AG04450 (cell line): ENCODE results near the gene GNG11. TPM values are rescaled to one million over a fixed set of nuclear protein-coding genes. Genes with fewer than 3 reads are reported as not detected.

Source experiments
- CTCF ChIA-PET: fragments of 300-600, 350-600 bp; formaldehyde crosslinking; extraction: SDS; loops from one replicate; lab custom pipeline; 2022; ENCODE audit warnings: antibody characterized with exemption, inconsistent platforms; lab: Charles Lee
- POLR2A ChIA-PET: fragments of 350-600 bp; formaldehyde crosslinking; extraction: SDS; loops from one replicate; lab custom pipeline; 2021; ENCODE audit warnings: antibody characterized with exemption, inconsistent platforms; lab: Yijun Ruan, JAX
- DNase-seq: peaks from one replicate; pipeline ENCODE4 v3.0.0-alpha.2; 2011; ENCODE audit warnings: low read depth, low spot score
- H3K27ac ChIP-seq: one replicate; pipeline ENCODE4 v1.5.1; 2012; ENCODE audit warnings: low read depth, low read length, control low read depth
- H3K27me3 ChIP-seq: one replicate; pipeline ENCODE4 v1.6.0; 2012; ENCODE audit warnings: low read length; ENCODE audit not compliant: control insufficient read depth, insufficient read depth
- H3K4me3 ChIP-seq: 2 replicates; pipeline ENCODE4 v1.5.1; 2011; ENCODE audit warnings: mild to moderate bottlenecking, low read depth, low read length, control low read depth
- H3K9me3 ChIP-seq: 2 replicates; pipeline ENCODE4 v1.5.1; 2012; ENCODE audit warnings: low read length; ENCODE audit not compliant: control insufficient read depth, insufficient read depth
- CTCF ChIP-seq: IDR thresholded peaks from 2 replicates; pipeline ENCODE4 v1.5.1; 2011; ENCODE audit warnings: low read depth, low read length, control low read depth, inconsistent platforms
- polyA plus RNA-seq: library from polyadenylated mRNA; depleted of rRNA; stranded (reverse); fragments of >200 nt; gene quantifications from 2 replicates; pipeline ENCODE4 v1.2.3, GENCODE V29; 2011

The GNG11 gene
- polyA plus RNA-seq, 1 experiment, result 19.7 TPM

GRCh38 chr7:93941945-93942344, 20.4 kb downstream of the GNG11 start:
- TF ChIP-seq CTCF, result no peak
- H3K9me3 ChIP-seq, result no peaks in the 10 kb centered on the region
- no peaks in the 10 kb centered on the region for H3K27me3 ChIP-seq
- POLR2A ChIA-PET, result interaction anchor here (0.9 to 1.4 kb wide), 2 partner anchors 9 to 21 kb away, joined by 3 to 5 read pairs; partner anchors contain the start of gene GNG11
- H3K4me3 ChIP-seq, result no peak overlapping the region
- peak; percentile 36 for DNase-seq
- H3K27ac ChIP-seq, result no peak overlapping the region
- CTCF ChIA-PET, result interaction anchor here (2.1 kb wide), 1 partner anchor 39 kb away, joined by 6 read pairs; no protein-coding TSS in a partner anchor

GRCh38 chr7:93943816-93944540, 22.4 kb downstream of the GNG11 start:
- no peak overlapping the region for H3K4me3 ChIP-seq
- ChIA-PET POLR2A (no interaction called here), CTCF (interaction anchor here (0.5 kb wide), 1 partner anchor 41 kb away, joined by 3 read pairs; no protein-coding TSS in a partner anchor)
- no peak for DNase-seq
- H3K27ac ChIP-seq, result no peak overlapping the region
- no peaks in the 10 kb centered on the region for H3K27me3 ChIP-seq
- H3K9me3 ChIP-seq, result no peaks in the 10 kb centered on the region
- no peak for TF ChIP-seq CTCF

- H3K27me3 ChIP-seq, result no peaks in the 10 kb centered on the region
- DNase-seq, result no peak
- H3K9me3 ChIP-seq, result no peaks in the 10 kb centered on the region
- no peak for TF ChIP-seq CTCF
- no peak overlapping the region for H3K27ac ChIP-seq
- H3K4me3 ChIP-seq, result no peak overlapping the region
- POLR2A ChIA-PET, result interaction anchor here (1.1 kb wide), 1 partner anchor 23 kb away, joined by 3 read pairs; the partner anchor contains the start of gene GNG11
- CTCF ChIA-PET, result no interaction called here
Observed at GRCh38 chr7:93944673-93945072, 23.1 kb downstream of the GNG11 start.

GRCh38 chr7:93945083-93945482, 23.5 kb downstream of the GNG11 start:
- TF ChIP-seq CTCF, result no peak
- no peak for DNase-seq
- H3K27me3 ChIP-seq, result no peaks in the 10 kb centered on the region
- CTCF ChIA-PET, result no interaction called here
- no peak overlapping the region for H3K4me3 ChIP-seq
- no peaks in the 10 kb centered on the region for H3K9me3 ChIP-seq
- POLR2A ChIA-PET, result interaction anchor here (1.1 kb wide), 1 partner anchor 23 kb away, joined by 3 read pairs; the partner anchor contains the start of gene GNG11
- H3K27ac ChIP-seq, result no peak overlapping the region
